GM19455 (cell line): ENCODE measurements around the gene CALHM1.

Source experiments
- ATAC-seq: cut with Tn5 transposase; IDR thresholded peaks from one replicate; pipeline ENCODE4 v1.9.1; 2021; ENCODE audit not compliant: unreplicated experiment

Gene CALHM1

GRCh38 chr10:103456074-103456660 is 2.5 kb downstream of the CALHM1 start:
- no peak for ATAC-seq

- no peak for ATAC-seq
Observed at GRCh38 chr10:103455235-103455634, 3.5 kb downstream of the CALHM1 start.

GRCh38 chr10:103454026-103454425 is 4.7 kb downstream of the CALHM1 start:
- no peak for ATAC-seq

- ATAC-seq: no peak
Observed at GRCh38 chr10:103452506-103453230, 6.0 kb downstream of the CALHM1 start.

- ATAC-seq: peak; percentile 75
Observed at GRCh38 chr10:103451831-103452505, 6.7 kb downstream of the CALHM1 start, which contains the start of gene CALHM2. Gene CALHM2, minus strand, starts transcription at chr10:103452370. Its CDS starts 2,429 bp downstream, at chr10:103449941.

GRCh38 chr10:103451091-103451813 is 7.4 kb downstream of the CALHM1 start:
- ATAC-seq: no peak

- no peak for ATAC-seq
Observed at GRCh38 chr10:103450201-103450695, 8.5 kb downstream of the CALHM1 start.

GRCh38 chr10:103449208-103450144 is 9.2 kb downstream of the CALHM1 start:
- ATAC-seq: no peak

- no peak for ATAC-seq
Observed at GRCh38 chr10:103448746-103449145, 10.0 kb downstream of the CALHM1 start.

GRCh38 chr10:103447187-103447586 is 11.5 kb downstream of the CALHM1 start:
- no peak for ATAC-seq

GRCh38 chr10:103445767-103446567 is 12.7 kb downstream of the CALHM1 start:
- no peak for ATAC-seq

- no peak for ATAC-seq
Observed at GRCh38 chr10:103445366-103445765, 13.3 kb downstream of the CALHM1 start.

- ATAC-seq: no peak
Observed at GRCh38 chr10:103444478-103444877, 14.2 kb downstream of the CALHM1 start.

GRCh38 chr10:103443475-103444185 is 15.1 kb downstream of the CALHM1 start:
- ATAC-seq: no peak

- no peak for ATAC-seq
Observed at GRCh38 chr10:103442031-103442461, 16.7 kb downstream of the CALHM1 start.

- no peak for ATAC-seq
Observed at GRCh38 chr10:103441611-103442010, 17.1 kb downstream of the CALHM1 start.

- ATAC-seq: no peak
Observed at GRCh38 chr10:103441206-103441605, 17.5 kb downstream of the CALHM1 start.

GRCh38 chr10:103440416-103440815 is 18.3 kb downstream of the CALHM1 start:
- no peak for ATAC-seq

GRCh38 chr10:103439776-103440175 is 18.9 kb downstream of the CALHM1 start:
- no peak for ATAC-seq
